Peyer's patch (tissue), 4 donors: ENCODE measurements around the gene FILIP1.

Source experiments
- POLR2A ChIP-seq, 2 donors: fragments of 450-650 bp; IDR thresholded peaks; one replicate each; pipeline ENCODE4 v1.5.1; 2017; ENCODE audit warnings: antibody characterized with exemption in 2 of 2, mild to moderate bottlenecking in 2 of 2, moderate library complexity in 2 of 2
- TF ChIP-seq, protein P1 (sequence below), 6 experiments: fragments of 450-650 bp in 4 of 6; fragments of 200-600 bp in 2 of 6; sonication (generic) in 1 of 6; IDR thresholded peaks; one replicate each; pipeline ENCODE4 v1.5.1; 2017 to 2019; ENCODE audit warnings: antibody characterized with exemption in 6 of 6, mild to moderate bottlenecking in 3 of 6, moderate library complexity in 1 of 6

DNA sequence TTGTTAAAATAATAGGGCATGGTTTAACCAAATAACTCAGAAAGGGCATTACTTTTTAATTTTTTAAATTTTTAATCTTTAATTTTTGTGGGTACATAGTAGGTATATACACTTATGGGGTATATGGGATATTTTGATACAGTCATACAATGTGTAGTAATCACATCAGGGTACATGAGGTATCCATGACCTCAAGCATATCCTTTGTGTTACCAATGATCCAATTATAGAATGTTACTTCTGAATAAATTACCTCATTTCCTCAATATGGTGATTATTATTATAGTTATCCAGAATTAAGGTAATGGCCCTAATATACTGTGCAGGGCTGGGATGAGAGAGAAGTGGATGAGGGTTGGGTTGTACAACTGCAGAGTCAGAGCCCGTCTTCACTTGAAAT is 163.9 kb downstream of the FILIP1 start:
- TF ChIP-seq, protein P1, sequence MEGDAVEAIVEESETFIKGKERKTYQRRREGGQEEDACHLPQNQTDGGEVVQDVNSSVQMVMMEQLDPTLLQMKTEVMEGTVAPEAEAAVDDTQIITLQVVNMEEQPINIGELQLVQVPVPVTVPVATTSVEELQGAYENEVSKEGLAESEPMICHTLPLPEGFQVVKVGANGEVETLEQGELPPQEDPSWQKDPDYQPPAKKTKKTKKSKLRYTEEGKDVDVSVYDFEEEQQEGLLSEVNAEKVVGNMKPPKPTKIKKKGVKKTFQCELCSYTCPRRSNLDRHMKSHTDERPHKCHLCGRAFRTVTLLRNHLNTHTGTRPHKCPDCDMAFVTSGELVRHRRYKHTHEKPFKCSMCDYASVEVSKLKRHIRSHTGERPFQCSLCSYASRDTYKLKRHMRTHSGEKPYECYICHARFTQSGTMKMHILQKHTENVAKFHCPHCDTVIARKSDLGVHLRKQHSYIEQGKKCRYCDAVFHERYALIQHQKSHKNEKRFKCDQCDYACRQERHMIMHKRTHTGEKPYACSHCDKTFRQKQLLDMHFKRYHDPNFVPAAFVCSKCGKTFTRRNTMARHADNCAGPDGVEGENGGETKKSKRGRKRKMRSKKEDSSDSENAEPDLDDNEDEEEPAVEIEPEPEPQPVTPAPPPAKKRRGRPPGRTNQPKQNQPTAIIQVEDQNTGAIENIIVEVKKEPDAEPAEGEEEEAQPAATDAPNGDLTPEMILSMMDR (IDR thresholded peaks at IDR 0.05) = no peak
- TF ChIP-seq POLR2A (IDR thresholded peaks at IDR 0.05) = no peak
